Measurements from ENCODE around the gene TOMM40.
"Not testable (repeated sequence)": the region's sequence is repeated elsewhere in the genome, so short reads cannot be mapped to it uniquely, and the experiment has no call there.

The TOMM40 gene

GRCh38 chr19:44924243-44924725 is 33.2 kb downstream of the TOMM40 start:
- TF ChIP-seq, protein P1, sequence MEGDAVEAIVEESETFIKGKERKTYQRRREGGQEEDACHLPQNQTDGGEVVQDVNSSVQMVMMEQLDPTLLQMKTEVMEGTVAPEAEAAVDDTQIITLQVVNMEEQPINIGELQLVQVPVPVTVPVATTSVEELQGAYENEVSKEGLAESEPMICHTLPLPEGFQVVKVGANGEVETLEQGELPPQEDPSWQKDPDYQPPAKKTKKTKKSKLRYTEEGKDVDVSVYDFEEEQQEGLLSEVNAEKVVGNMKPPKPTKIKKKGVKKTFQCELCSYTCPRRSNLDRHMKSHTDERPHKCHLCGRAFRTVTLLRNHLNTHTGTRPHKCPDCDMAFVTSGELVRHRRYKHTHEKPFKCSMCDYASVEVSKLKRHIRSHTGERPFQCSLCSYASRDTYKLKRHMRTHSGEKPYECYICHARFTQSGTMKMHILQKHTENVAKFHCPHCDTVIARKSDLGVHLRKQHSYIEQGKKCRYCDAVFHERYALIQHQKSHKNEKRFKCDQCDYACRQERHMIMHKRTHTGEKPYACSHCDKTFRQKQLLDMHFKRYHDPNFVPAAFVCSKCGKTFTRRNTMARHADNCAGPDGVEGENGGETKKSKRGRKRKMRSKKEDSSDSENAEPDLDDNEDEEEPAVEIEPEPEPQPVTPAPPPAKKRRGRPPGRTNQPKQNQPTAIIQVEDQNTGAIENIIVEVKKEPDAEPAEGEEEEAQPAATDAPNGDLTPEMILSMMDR (IDR thresholded peaks at IDR 0.05; ENCODE audit: control insufficient read depth, insufficient read depth, low read depth, low read length, missing control alignments) = no peak
- no peak for DNase-seq (ENCODE audit: low read depth)
- no peak overlapping the region for H3K4me3 ChIP-seq (ENCODE audit: control insufficient read depth, low read depth, low read length)

DNA sequence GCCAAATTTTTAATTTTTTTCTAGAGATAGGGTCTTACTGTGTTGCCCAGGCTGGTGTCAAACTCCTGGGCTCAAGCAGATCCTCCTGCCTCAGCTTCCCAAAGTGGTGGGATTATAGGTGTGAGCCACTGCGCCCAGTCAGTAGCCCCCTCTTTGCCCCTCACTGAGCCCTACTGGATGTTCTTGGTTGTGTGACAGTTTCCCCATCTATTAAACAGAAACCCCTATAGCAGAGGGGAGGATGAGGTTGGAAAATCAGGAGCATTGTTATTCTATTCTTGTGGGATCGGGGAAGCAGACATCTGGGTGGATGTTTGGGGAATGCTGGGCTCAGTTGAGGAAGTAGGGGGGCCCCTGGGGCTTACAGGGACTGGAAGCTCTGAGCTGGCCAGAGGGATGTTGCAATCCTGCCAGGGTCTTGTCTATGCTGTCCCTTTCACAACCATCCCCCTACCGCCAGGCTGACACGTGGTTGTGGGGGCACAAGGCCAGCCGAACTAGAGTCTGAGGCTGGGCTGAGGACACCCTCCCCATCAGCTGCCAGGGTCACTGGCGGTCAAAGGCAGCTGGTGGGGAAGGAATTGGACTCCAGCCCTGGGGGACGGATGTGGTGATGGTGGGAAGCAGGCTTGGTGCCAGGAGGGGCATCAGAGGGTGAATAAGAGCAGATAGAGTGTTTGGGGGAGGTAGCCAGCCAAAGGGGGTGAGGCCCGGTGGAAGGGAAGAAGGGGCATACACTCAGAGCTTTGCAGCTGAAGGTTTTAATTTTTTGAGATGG is 34.2 kb downstream of the TOMM40 start:
- peak; percentile 29 for DNase-seq (ENCODE audit: low read depth)
- H3K4me3 ChIP-seq (ENCODE audit: control insufficient read depth, low read depth, low read length) = no peak overlapping the region

DNA sequence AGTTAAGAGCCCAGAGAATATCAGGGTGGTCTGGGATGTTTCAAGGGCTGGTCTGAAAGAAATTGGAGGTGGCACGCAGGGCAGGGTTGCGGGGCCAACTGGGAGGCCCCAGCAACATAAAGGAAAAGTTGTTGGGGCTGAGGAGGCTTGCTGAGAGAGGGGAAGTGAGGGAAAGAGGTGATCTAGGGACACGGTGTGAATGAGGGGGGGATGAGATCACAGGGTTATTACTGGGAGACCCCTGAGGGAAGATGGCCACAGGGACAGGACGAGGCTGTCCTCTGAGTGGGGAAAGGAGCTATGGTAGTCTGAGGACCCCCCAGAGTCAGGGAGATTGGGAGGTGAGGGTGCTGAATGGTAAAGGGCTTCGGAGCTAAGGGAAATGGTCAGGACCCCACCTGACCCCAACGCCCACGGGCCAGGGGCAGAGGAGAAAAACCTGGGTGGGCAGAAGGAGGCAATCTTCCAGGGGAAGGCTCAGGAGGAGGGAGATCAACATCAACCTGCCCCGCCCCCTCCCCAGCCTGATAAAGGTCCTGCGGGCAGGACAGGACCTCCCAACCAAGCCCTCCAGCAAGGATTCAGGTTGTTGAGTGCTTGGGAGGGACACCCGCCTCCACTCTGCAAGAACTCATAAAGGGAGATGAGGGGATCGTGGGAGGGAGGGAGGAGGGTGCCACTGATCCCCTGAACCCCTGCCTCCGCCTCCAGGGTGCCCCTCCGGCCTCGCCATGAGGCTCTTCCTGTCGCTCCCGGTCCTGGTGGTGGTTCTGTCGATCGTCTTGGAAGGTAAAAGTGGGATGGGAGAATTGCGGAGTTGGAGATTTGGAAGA is 35.4 kb downstream of the TOMM40 start:
- peak overlapping the region; percentile 25 for H3K4me3 ChIP-seq (ENCODE audit: control insufficient read depth, low read depth, low read length)
- not testable (repeated sequence) for DNase-seq (ENCODE audit: low read depth)

More for the DNA sequence above, 34.2 kb downstream of the TOMM40 start:
- TF ChIP-seq, protein P1 (IDR thresholded peaks at IDR 0.05; ENCODE audit: control insufficient read depth, insufficient read depth, low read depth, low read length, missing control alignments) = no peak

DNA sequence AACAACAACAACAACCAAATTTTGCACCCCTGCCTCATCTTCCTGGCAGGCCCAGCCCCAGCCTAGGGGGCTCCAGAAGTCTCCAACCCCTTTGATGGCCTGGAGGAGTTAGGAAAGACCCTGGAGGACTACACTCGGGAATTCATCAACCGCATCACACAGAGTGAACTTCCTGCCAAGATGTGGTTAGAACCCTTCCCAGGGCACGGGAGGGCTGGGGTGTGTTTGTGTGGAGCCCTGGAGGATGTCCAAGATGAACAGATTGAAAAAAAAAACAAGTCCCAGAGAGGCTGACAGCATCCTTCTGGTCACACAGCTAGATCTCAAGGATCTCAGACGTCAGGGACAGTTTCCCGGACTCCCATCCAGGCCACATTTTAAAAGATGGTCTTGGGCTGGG is 36.7 kb downstream of the TOMM40 start:
- H3K4me3 ChIP-seq (ENCODE audit: control insufficient read depth, low read depth, low read length) = no peak overlapping the region
- no peak for DNase-seq (ENCODE audit: low read depth)
- TF ChIP-seq, protein P1 (IDR thresholded peaks at IDR 0.05; ENCODE audit: control insufficient read depth, insufficient read depth, low read depth, low read length, missing control alignments) = no peak

GRCh38 chr19:44930088-44930487 is 39.0 kb downstream of the TOMM40 start:
- no peak for DNase-seq (ENCODE audit: low read depth)
- H3K4me3 ChIP-seq (ENCODE audit: control insufficient read depth, low read depth, low read length) = no peak overlapping the region
- TF ChIP-seq, protein P1 (IDR thresholded peaks at IDR 0.05; ENCODE audit: control insufficient read depth, insufficient read depth, low read depth, low read length, missing control alignments) = no peak

- TF ChIP-seq, protein P1 (IDR thresholded peaks at IDR 0.05; ENCODE audit: control insufficient read depth, insufficient read depth, low read depth, low read length, missing control alignments) = no peak
- no peak for DNase-seq (ENCODE audit: low read depth)
- no peak overlapping the region for H3K4me3 ChIP-seq (ENCODE audit: control insufficient read depth, low read depth, low read length)
Observed at GRCh38 chr19:44931541-44931940, 40.5 kb downstream of the TOMM40 start.

DNA sequence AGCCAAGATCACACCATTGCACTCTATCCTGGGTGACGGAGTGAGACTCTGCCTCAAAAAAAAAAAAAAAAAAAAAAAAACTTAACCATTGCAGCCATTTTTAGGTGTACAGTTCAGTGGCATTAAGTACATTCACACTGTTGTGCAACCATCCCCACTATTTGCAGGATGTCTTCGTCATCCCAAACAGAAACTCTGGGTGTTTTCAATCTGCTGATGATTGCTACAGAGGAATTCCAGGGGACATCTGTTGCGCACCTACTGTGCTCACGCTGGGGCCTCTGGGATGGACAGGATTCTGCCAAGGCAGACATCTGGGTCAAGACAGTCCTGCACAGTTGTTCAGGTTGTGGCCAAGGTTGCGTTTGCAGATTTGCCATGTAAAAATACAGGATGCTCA is 48.6 kb downstream of the TOMM40 start:
- TF ChIP-seq, protein P1 (IDR thresholded peaks at IDR 0.05; ENCODE audit: control insufficient read depth, insufficient read depth, low read depth, low read length, missing control alignments) = no peak
- no peak overlapping the region for H3K4me3 ChIP-seq (ENCODE audit: control insufficient read depth, low read depth, low read length)
- DNase-seq (ENCODE audit: low read depth) = no peak
